GM18505 (cell line): ENCODE results near the gene MEGF11.

ENCODE experiments used
- ATAC-seq: cut with Tn5 transposase; IDR thresholded peaks from one replicate; pipeline ENCODE4 v1.9.1; 2021; ENCODE audit not compliant: unreplicated experiment
- POLR2A ChIP-seq: IDR thresholded peaks from 4 replicates; pipeline ENCODE4 v1.6.1; 2011; ENCODE audit warnings: borderline replicate concordance; ENCODE audit not compliant: insufficient read depth, insufficient read length; ENCODE audit errors: extremely low read depth

The MEGF11 gene

GRCh38 chr15:66120422-66120821 lies 133.1 kb downstream of the MEGF11 start:
- TF ChIP-seq POLR2A: no peak
- ATAC-seq: no peak

GRCh38 chr15:66117841-66118240 lies 135.7 kb downstream of the MEGF11 start:
- TF ChIP-seq POLR2A: no peak
- no peak for ATAC-seq

DNA sequence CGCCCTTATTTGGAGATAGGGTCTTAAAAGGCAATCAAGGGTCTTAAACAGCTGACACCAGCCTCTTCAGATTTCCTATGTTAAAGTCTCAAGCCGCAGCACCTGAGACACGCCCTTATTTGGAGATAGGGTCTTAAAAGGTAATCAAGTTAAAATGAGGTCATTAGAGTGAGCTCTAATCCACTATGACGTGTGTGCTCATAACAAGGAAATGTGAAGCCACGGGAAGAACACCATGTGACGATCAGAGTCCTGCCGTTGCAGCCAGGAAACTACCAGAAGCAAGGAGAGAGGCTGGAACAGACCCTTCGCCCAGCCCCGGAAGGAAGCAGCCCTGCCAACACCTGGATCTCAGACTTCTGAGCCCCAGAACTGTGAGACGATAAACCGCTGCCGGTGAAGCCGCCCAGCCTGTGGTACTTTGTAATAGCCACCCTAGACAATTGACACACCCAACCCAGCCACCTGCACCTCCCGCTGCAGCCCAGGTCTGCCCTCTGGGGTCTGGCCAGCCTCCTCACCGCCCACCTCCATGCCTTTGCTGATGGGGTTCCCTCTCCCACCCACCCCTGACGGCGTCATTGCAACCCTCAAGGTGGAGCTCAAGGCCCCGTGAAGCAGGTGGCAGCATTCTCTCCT lies 137.9 kb downstream of the MEGF11 start:
- no peak for ATAC-seq
- no peak for TF ChIP-seq POLR2A

DNA sequence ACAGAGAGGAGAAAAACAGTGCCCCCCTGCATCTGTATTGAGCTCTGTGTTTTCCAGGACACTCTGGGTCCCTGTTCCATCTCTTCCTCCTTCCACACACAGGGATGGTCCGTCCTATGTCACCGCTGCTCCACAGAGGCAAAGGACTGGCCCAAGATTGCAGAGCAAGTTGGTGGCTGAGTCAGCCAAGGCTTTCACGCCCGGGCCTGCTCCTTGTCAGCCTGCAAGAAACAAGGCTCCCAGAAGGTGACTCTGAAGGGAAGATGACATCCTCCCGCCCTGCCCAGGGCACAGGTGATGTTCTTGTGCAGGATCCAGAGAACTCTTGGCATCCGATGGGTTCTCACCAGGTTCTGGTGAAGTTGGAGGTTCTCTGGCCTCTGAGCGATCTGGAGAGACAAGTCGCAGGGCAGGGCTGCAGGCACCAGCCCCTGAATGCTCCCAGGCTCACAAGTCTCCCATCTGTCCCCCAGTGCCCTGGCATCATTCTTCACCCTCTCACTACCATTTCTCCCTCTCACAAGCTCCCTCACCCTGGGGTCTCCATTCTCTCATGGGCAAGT lies 138.6 kb downstream of the MEGF11 start:
- no peak for TF ChIP-seq POLR2A
- ATAC-seq: no peak

DNA sequence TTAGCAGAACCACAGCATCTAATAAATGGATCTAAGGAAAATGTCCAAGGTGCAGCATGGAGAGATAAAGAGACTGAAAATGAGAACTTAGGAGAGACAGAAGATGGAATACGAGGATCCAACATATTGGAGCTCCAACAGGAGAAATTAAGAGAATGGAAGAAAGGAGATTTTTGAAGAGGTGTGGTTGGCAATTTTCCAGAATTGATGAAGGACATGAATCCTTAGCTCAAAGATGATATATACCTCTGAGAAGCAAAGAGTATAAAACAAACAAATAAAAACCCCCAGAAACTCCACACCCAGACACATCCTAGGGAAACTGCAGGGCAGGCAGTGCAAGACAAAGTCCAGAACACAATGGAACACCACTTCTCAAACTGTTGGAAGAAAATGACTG lies 141.2 kb downstream of the MEGF11 start:
- no peak for ATAC-seq
- no peak for TF ChIP-seq POLR2A

- TF ChIP-seq POLR2A: no peak
- no peak for ATAC-seq
These were observed 142.2 kb downstream of the MEGF11 start for GRCh38 chr15:66111363-66111762.

DNA sequence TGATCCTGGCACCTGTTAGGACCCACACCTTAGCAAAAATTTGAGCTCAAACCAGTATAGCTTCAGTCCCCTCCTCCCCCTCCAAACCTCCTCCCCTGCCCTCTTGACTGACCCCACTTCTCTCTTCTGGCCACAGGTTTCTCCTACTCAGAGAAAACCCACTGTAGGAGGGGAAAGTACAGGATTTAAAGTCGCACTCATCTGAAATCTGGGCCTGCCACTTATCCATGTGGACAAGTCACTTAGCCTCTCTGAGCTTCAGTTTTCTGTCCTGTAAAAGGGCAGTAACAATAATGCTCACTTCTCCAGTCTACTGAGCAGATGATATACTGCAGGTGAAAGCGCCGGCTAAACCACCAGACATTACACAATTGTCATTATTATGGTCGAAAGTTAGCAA lies 142.7 kb downstream of the MEGF11 start:
- no peak for ATAC-seq
- no peak for TF ChIP-seq POLR2A

DNA sequence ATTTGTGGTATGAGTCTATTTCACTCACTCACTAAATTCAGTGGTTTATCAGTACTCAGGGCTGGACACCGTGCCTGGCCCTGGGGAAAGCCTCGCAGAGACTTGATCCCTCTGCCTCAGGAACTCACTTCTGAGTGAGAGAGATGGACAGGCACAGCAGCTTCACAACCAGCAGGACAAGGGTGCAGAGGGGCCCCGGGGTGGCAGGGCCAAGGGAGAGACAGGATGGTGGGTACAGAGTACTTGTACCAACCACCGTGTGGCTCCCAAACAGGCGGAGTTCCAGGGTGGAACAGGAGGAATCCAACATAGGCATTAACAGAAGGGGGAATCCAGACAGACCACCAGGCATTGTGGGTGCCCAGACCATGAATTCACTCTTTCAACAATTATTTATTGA lies 143.7 kb downstream of the MEGF11 start:
- ATAC-seq: no peak
- no peak for TF ChIP-seq POLR2A

GRCh38 chr15:66108483-66109265 lies 144.9 kb downstream of the MEGF11 start:
- TF ChIP-seq POLR2A: no peak
- ATAC-seq: no peak

- ATAC-seq: no peak
- TF ChIP-seq POLR2A: no peak
These were observed 146.5 kb downstream of the MEGF11 start for GRCh38 chr15:66107070-66107469.

GRCh38 chr15:66105286-66106265 lies 148.0 kb downstream of the MEGF11 start:
- no peak for ATAC-seq
- no peak for TF ChIP-seq POLR2A

- ATAC-seq: no peak
- no peak for TF ChIP-seq POLR2A
These were observed 150.3 kb downstream of the MEGF11 start for GRCh38 chr15:66103293-66103590.
